HG03103 (cell line): Measurements from ENCODE around the gene BCAS3.
A peak's percentile ranks its signal among the peaks of the same experiment; 100 is the strongest.
"Not testable (repeated sequence)": the region's sequence is repeated elsewhere in the genome, so short reads cannot be mapped to it uniquely, and the experiment has no call there.

Source experiments
- ATAC-seq: cut with Tn5 transposase; IDR thresholded peaks from one replicate; pipeline ENCODE4 v1.9.1; 2021; ENCODE audit warnings: low read depth; ENCODE audit not compliant: unreplicated experiment

The BCAS3 gene

GRCh38 chr17:60862482-60862881, 184.8 kb downstream of the BCAS3 start:
- ATAC-seq: no peak

GRCh38 chr17:60863892-60864707, 186.4 kb downstream of the BCAS3 start:
- peak; percentile 68 for ATAC-seq

DNA sequence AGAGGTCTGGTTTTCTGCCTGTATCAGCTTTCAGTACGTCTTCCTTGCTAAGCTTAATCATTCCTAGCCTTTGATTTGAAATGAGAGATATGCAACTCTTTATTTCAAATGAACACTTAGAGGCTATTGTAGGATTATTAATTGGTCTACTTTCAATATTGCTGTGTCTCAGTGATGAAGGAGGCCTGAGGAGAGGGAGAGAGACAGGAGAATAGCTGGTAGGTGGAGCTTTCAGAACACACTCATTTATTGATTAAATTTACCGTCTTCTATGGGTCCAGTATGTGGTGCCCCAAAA, 187.0 kb downstream of the BCAS3 start:
- ATAC-seq: no peak

DNA sequence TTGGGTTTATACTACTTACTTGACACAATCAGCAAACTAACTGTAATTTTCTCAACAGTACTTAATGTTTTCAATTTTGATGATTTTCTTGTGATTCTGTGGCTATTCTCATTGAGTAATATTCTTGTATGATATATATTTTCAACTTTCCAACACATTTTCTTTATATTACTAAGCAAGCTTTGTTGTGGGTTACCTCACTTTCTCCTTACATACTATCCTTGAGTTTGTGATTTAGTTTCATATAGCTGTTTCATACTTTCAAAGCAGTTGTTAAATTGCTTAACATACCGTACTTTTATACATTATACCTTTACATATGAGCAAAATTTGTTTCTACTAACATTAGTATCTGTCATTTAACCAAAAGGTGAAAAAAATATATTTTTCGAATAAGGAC, 197.1 kb downstream of the BCAS3 start:
- no peak for ATAC-seq

- not testable (repeated sequence) for ATAC-seq
Measured at GRCh38 chr17:60886731-60887613, 209.3 kb downstream of the BCAS3 start.

DNA sequence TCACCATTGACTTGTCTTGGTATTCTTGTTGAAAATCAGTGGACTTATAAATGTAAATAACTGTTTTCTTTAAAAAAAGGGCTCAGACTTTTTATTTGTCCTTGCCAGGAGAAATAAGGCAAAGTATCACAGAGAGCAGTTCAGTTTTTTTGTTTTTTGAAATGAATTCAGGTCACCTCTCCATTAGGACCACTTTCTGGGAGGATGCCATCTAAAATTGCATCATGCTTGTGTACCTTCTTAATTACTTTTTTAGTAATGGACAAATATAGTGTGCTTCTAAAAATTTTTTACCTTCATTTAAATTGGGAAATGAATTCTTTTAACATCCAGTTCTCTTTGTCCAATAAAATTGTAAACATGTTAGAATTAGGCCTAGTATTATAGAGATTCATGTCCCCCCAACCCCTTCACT, 210.0 kb downstream of the BCAS3 start:
- ATAC-seq: no peak

DNA sequence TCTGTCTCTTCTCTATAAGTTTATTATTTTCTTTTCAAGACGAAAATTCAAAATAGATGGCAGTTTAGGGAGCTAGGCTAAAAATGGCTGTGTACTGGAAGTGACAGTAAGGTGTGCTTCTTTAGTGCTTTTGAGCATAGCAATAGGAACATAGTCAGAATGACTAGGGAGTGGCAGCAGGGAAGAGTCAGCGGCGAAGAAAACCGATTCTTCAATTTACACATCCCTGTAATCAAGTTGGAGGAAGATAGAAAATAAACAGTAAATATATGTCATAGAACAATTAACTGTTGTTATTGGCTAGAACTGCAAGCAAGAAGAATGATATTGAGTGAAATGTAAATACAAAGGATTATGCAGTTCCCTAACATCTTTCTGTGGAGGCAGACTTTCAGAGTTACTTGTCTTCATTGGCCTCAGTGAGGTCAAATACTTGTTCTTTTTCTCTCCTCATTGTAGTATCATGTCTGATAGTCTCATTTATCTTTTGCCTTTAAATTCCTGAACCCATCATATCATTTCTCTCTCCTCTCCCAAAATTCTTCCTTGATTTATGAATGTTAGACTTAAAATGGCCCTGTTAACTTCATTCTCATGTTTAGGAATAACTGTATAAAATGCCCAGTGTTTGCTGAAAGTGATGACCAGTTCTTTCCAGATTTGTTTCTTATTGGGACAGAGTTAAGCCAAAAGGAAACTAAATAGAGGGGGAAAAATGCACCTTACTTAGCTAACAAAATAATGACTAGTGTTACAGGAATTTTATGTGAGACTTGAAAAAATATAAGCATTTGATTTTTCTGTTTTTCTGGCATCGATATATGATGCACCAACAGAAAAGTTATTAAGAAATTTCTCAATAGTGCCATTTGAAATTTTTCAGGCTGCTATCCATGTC, 211.4 kb downstream of the BCAS3 start:
- no peak for ATAC-seq

DNA sequence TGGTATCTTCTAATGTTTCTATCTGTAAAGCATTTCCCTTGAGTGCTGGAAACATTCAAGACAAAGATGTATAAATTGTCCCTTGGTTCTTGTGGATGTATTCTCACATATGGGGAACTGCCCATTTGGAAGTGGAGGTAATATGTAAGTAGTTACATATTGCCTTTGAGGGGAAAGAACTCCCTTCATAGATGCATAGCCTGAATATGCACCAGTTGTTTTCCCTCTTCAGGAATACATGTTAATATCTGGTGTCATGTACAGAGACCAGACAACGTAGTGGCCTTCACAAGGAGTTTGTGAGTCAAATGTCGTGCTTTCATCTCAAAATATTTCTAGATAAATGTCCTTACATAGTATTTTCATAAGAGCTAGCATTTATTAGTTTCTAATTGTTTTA, 213.5 kb downstream of the BCAS3 start:
- no peak for ATAC-seq

DNA sequence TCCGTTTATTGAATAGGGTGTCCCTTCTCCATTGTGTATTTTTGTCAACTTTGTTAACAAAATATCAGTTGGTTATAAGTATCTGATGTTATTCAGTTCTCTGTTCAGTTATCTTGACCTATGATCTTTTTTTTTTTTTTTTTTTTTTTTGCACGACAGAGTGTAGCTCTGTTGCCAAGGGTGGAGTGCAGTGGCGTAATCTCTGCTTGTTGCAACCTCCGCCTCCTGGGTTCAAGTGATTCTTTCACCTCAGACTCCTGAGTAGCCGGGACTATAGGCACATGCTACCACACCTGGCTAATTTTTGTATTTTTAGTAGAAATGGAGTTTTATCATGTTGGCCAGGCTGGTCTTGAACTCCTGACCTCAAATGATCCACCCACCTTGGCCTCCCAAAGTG, 215.8 kb downstream of the BCAS3 start:
- ATAC-seq: no peak

- no peak for ATAC-seq
Measured at GRCh38 chr17:60896996-60897395, 219.3 kb downstream of the BCAS3 start.

- no peak for ATAC-seq
Measured at GRCh38 chr17:60899115-60899514, 221.5 kb downstream of the BCAS3 start.

DNA sequence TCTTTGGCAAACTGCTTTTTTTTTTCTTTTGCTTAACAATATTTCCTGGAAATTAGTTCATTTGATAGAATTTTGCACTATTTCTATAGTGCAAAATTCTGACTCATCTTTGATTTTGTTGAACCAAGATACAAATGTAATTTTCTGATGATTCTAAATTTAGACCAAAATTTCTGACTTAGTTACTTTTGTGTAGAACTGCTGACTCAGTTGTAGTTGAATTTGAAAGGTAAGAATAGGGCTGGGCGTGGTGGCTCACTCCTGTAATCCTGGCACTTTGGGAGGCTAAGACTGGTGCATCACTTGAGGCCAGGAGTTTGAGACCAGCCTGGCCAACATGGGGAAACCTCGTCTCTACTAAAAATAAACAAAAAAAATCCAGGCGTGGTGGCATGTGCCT, 223.0 kb downstream of the BCAS3 start:
- ATAC-seq: no peak

GRCh38 chr17:60901242-60901641, 223.6 kb downstream of the BCAS3 start:
- no peak for ATAC-seq

GRCh38 chr17:60901806-60902205, 224.2 kb downstream of the BCAS3 start:
- no peak for ATAC-seq

GRCh38 chr17:60902399-60902798, 224.7 kb downstream of the BCAS3 start:
- ATAC-seq: no peak

DNA sequence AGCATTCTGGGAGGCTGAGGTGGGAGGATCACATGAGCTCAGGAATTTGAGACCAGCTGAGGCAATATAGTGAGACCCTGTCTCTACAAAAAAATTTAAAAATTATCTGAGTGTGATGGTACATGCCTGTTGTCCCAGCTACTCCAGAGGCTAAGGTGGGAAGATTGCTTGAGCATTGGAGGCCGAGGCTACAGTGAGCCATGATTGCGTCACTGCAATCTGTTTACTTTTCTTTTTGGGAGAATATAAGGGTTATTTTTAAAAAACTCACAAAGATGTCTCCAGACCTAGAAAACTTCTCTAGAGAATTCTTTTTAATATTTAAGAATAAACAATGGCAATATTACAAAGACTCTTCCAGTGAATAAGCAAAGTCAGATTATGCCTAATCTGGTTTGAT, 226.9 kb downstream of the BCAS3 start:
- ATAC-seq: no peak

DNA sequence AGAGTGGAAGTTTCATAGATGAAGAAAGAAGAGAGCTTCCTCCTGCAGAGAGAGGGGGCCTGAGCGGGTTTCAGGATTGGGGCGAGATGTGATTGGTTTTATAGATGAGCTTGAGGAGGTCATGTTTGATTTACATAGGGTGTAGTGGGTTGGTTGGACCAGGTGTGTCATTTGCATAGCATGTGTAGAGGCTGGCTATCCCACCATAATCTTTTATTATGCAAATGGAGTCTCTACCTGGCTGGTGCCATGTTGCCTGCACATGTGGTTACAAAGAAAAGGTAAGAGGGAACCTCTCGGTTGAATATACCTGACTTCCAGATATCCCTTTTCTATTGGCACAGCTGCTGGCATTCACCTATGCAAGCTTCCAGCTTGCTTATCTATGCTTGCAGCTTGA, 228.1 kb downstream of the BCAS3 start:
- ATAC-seq: no peak

DNA sequence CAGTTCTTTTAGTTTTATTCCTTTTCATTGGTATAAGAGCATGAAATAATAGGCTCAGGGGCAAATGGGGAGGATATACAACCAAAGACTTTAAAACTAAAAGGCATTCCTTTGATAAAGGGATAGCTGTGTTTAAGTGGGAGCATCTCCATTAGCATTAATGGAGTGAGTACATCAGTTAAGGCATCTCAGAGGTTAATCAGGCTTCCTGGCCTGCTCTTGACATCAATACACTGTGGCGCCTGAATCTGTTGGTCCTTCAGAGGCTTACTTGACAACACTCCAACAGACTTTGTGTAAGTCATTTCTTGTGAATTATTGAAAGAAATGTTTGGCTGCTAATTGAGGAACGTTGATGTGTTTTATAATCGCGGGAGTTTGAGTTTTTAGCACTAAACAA, 230.7 kb downstream of the BCAS3 start:
- no peak for ATAC-seq

DNA sequence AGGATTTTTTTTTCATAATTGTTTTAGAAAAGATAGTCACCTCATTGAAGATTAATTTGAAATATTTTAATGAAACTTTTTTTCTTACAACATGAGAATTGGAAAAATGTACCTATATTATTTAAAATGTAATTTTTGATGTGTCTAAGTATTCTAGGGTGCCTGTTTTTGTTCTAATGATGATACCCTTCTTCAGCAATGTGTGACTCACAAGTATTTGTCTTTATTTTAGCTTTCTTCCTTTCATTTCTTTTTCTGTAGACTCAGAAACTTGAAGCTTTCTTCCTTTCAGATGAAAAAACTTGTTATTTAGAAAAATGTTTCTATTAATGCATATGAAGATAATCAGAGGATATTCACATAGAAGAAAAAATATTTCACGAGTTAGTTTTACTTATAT, 231.8 kb downstream of the BCAS3 start:
- no peak for ATAC-seq

GRCh38 chr17:60910415-60910814, 232.8 kb downstream of the BCAS3 start:
- ATAC-seq: no peak

DNA sequence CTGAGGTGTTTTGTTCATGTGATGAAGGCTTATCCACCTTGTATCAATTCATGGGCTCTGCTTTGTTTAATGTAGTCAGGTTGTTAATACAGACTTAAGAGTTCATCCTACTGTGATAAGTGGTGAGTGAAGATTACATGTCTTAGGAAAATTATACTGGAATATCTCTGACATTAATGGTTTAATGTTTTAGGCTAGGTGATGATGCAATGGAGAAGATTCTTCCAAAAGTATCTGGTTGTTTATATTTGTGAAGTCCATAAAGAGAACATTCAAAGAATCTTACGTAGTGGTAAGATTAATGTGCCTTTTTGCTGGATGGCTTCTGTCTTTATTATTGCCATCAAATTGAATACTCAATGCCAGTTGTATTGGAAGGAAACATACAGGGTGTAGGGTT, 236.4 kb downstream of the BCAS3 start:
- ATAC-seq: no peak
